KMS-11 (cell line): ENCODE data around the gene VTCN1.
"Not testable (repeated sequence)": the region's sequence is repeated elsewhere in the genome, so short reads cannot be mapped to it uniquely, and the experiment has no call there.

Experiments
- H2AFZ ChIP-seq: fragments of 200-600 bp; sonication (generic); 2 replicates; pipeline ENCODE4 v1.6.1; 2016; ENCODE audit warnings: antibody characterized with exemption, mixed run types, low read depth
- H3K27ac ChIP-seq: fragments of 200-600 bp; sonication (generic); 2 replicates; pipeline ENCODE4 v1.6.1; 2016; ENCODE audit warnings: mild to moderate bottlenecking, mixed run types
- H3K27me3 ChIP-seq: fragments of 200-600 bp; sonication (generic); 2 replicates; pipeline ENCODE4 v1.6.1; 2017; ENCODE audit warnings: mild to moderate bottlenecking, low read depth, mixed run types, moderate library complexity; ENCODE audit not compliant: insufficient read depth
- H3K36me3 ChIP-seq: fragments of 200-600 bp; sonication (generic); 2 replicates; pipeline ENCODE4 v1.6.1; 2017; ENCODE audit warnings: mild to moderate bottlenecking, mixed run types; ENCODE audit not compliant: insufficient read depth
- H3K4me1 ChIP-seq: fragments of 200-600 bp; sonication (generic); 2 replicates; pipeline ENCODE4 v1.6.1; 2016; ENCODE audit warnings: mild to moderate bottlenecking, low read depth, mixed run types; ENCODE audit not compliant: poor library complexity, severe bottlenecking
- H3K4me2 ChIP-seq: fragments of 200-600 bp; sonication (generic); 2 replicates; pipeline ENCODE4 v1.7.0; 2016; ENCODE audit warnings: mild to moderate bottlenecking, mixed run types
- H3K4me3 ChIP-seq: fragments of 200-600 bp; sonication (generic); IDR thresholded peaks from 2 replicates; pipeline ENCODE4 v1.6.1; 2017; ENCODE audit warnings: low read depth, low read length, mixed read lengths; ENCODE audit not compliant: insufficient read depth
- H3K79me2 ChIP-seq: fragments of 200-600 bp; sonication (generic); 2 replicates; pipeline ENCODE4 v1.6.1; 2016; ENCODE audit warnings: low read depth, mixed run types; ENCODE audit not compliant: insufficient read depth
- H3K9ac ChIP-seq: fragments of 200-600 bp; sonication (generic); 2 replicates; pipeline ENCODE4 v1.6.1; 2016; ENCODE audit warnings: mild to moderate bottlenecking, mixed run types
- H4K20me1 ChIP-seq: fragments of 200-600 bp; sonication (generic); 2 replicates; pipeline ENCODE4 v1.6.1; 2016; ENCODE audit warnings: mild to moderate bottlenecking, mixed run types; ENCODE audit not compliant: insufficient read depth
- TF ChIP-seq, protein P1 (sequence below): fragments of 200-600 bp; sonication (generic); conservative IDR thresholded peaks from 2 replicates; pipeline ENCODE4 v1.6.1; 2017; ENCODE audit warnings: low read depth, mild to moderate bottlenecking, antibody characterized with exemption, low read length, moderate library complexity, mixed read lengths

The VTCN1 gene, protein sequence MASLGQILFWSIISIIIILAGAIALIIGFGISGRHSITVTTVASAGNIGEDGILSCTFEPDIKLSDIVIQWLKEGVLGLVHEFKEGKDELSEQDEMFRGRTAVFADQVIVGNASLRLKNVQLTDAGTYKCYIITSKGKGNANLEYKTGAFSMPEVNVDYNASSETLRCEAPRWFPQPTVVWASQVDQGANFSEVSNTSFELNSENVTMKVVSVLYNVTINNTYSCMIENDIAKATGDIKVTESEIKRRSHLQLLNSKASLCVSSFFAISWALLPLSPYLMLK

GRCh38 chr1:117210831-117211261 lies at the start of gene VTCN1:
VTCN1 (minus strand) TSS chr1:117210927; CDS start chr1:117210855, 72 bp downstream.
- Histone ChIP-seq H3K4me3 (no peak within 1 kb of the TSS), H3K27ac (no peak within 1 kb of the TSS), H3K9ac (no peak within 1 kb of the TSS), H2AFZ (no peak within 1 kb of the TSS), H3K27me3 (no peaks in the 10 kb centered on the region), H3K79me2 (no peaks in the 10 kb centered on the region), H3K36me3 (no peaks in the 10 kb centered on the region), H4K20me1 (no peaks in the 10 kb centered on the region), H3K4me1 (no peaks in the 10 kb centered on the region), H3K4me2 (no peak within 1 kb of the TSS)
- TF ChIP-seq, protein P1, sequence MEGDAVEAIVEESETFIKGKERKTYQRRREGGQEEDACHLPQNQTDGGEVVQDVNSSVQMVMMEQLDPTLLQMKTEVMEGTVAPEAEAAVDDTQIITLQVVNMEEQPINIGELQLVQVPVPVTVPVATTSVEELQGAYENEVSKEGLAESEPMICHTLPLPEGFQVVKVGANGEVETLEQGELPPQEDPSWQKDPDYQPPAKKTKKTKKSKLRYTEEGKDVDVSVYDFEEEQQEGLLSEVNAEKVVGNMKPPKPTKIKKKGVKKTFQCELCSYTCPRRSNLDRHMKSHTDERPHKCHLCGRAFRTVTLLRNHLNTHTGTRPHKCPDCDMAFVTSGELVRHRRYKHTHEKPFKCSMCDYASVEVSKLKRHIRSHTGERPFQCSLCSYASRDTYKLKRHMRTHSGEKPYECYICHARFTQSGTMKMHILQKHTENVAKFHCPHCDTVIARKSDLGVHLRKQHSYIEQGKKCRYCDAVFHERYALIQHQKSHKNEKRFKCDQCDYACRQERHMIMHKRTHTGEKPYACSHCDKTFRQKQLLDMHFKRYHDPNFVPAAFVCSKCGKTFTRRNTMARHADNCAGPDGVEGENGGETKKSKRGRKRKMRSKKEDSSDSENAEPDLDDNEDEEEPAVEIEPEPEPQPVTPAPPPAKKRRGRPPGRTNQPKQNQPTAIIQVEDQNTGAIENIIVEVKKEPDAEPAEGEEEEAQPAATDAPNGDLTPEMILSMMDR, result no peak

DNA sequence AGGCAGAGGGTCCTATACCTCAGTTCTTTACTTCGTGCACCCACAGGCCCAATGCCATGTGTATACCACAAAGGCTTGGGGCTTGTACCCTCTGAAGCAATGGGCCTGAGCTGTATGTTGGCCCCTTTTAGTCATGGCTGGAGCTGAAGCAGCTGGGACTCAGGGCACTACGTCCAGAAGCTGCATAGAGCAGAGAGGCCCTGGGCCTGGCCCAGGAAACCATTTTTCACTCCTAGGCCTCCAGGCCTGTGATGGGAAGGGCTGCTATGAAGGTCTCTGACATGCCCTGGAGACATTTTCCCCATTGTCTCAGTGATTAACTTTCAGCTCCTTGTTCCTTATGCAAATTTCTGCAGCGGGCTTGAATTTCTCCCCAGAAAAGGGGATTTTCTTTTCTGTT lies 48.1 kb upstream of the VTCN1 start:
- Histone ChIP-seq H3K36me3 (no peaks in the 10 kb centered on the region), H3K4me3 (no peak overlapping the region)
- TF ChIP-seq, protein P1, result no peak

GRCh38 chr1:117258075-117258474 lies 47.3 kb upstream of the VTCN1 start:
- H3K4me3 ChIP-seq, H4K20me1 ChIP-seq, H2AFZ ChIP-seq, H3K9ac ChIP-seq, H3K27ac ChIP-seq, H3K79me2 ChIP-seq, H3K36me3 ChIP-seq, H3K27me3 ChIP-seq, H3K4me2 ChIP-seq: not testable (repeated sequence)
- H3K4me1 ChIP-seq, result peaks cover 31% of the 10 kb centered on the region

More for the DNA sequence above, 48.1 kb upstream of the VTCN1 start:
- H3K27ac ChIP-seq, result no peak overlapping the region
- H3K4me1 ChIP-seq, result peaks cover 31% of the 10 kb centered on the region
- H2AFZ ChIP-seq, result no peak overlapping the region
- no peaks in the 10 kb centered on the region for H4K20me1 ChIP-seq
- H3K79me2 ChIP-seq, result no peaks in the 10 kb centered on the region
- no peak overlapping the region for H3K4me2 ChIP-seq
- H3K27me3 ChIP-seq, result no peaks in the 10 kb centered on the region
- H3K9ac ChIP-seq, result no peak overlapping the region

DNA sequence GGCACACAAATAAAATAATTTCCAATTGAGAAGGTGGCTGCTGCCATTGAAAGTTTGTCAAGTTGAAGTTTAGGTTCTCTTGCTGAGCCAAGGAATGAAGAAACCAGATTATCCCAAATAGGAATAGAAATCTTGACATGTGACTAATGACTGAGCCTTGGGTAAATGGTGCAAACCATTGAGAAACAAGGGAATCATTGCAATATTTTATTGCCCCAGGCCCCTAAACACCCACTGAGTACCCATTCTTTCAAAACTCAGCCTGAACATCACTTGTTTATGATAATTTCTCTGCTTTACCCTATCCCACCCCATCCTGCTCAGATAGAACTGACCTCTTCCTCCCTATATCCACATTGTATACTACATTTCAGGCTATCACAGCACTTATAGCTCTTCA lies 46.6 kb upstream of the VTCN1 start:
- no peaks in the 10 kb centered on the region for H4K20me1 ChIP-seq
- H3K27ac ChIP-seq, result no peak overlapping the region
- no peak overlapping the region for H3K9ac ChIP-seq
- no peak overlapping the region for H3K4me3 ChIP-seq
- TF ChIP-seq, protein P1, result no peak
- no peaks in the 10 kb centered on the region for H3K27me3 ChIP-seq
- H3K36me3 ChIP-seq, result no peaks in the 10 kb centered on the region
- H2AFZ ChIP-seq, result no peak overlapping the region
- H3K4me1 ChIP-seq, result peaks cover 27% of the 10 kb centered on the region
- H3K4me2 ChIP-seq, result no peak overlapping the region
- no peaks in the 10 kb centered on the region for H3K79me2 ChIP-seq

DNA sequence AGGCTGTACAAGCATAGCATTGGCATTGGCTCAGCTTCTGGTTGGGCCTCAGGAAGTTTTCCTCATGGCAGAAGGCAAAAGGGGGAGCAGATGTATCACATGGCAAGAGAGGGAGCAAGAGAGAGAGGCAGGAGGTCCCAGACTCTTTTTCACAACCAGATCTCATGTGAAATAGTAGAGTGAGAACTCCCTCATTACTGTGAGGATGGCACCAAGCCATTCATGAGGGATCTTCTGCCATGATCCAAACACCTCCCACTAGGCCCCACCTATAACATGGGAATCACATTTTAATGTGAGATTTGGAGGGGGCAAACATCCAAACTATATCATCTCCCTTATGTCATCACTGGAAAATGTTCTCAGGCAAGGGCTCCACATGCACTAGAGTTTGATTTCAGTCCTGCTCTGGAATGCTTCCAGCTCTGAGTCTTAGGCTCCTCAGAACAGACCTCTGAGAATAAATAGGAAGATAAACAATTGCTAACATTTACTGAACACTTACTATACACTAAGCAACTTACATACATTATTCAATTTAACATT lies 39.4 kb upstream of the VTCN1 start:
- TF ChIP-seq, protein P1, result no peak
- H4K20me1 ChIP-seq, result no peaks in the 10 kb centered on the region
- no peak overlapping the region for H3K4me3 ChIP-seq
- no peak overlapping the region for H3K27ac ChIP-seq
- no peak overlapping the region for H3K9ac ChIP-seq
- H3K4me1 ChIP-seq, result no peaks in the 10 kb centered on the region
- H2AFZ ChIP-seq, result no peak overlapping the region
- no peak overlapping the region for H3K4me2 ChIP-seq
- H3K27me3 ChIP-seq, result no peaks in the 10 kb centered on the region
- no peaks in the 10 kb centered on the region for H3K79me2 ChIP-seq
- no peaks in the 10 kb centered on the region for H3K36me3 ChIP-seq
